Effector CD8-positive, alpha-beta T cell (primary cell): ENCODE measurements around the gene KANK4.

ENCODE experiments used
- DNase-seq: peaks from one replicate; lab custom pipeline; 2025; lab: John Stamatoyannopoulos, UW

Gene KANK4

GRCh38 chr1:62336995-62337705 lies 17.9 kb upstream of the KANK4 start:
- no peak for DNase-seq

- DNase-seq: no peak
Measured at GRCh38 chr1:62336638-62336994, 17.4 kb upstream of the KANK4 start.

GRCh38 chr1:62335656-62336055 lies 16.4 kb upstream of the KANK4 start:
- no peak for DNase-seq

GRCh38 chr1:62334434-62334985 lies 15.3 kb upstream of the KANK4 start:
- no peak for DNase-seq

GRCh38 chr1:62333441-62333840 lies 14.2 kb upstream of the KANK4 start:
- no peak for DNase-seq

GRCh38 chr1:62327360-62328055 lies 8.3 kb upstream of the KANK4 start:
- DNase-seq: no peak

GRCh38 chr1:62325681-62326080 lies 6.4 kb upstream of the KANK4 start:
- no peak for DNase-seq

- no peak for DNase-seq
Measured at GRCh38 chr1:62325081-62325480, 5.8 kb upstream of the KANK4 start.

- no peak for DNase-seq
Measured at GRCh38 chr1:62321446-62321845, 2.2 kb upstream of the KANK4 start.

GRCh38 chr1:62318320-62318755 lies 896 bp downstream of the KANK4 start:
- no peak for DNase-seq

- DNase-seq: no peak
Measured at GRCh38 chr1:62317021-62317768, 2.0 kb downstream of the KANK4 start.

- DNase-seq: no peak
Measured at GRCh38 chr1:62316135-62316534, 3.1 kb downstream of the KANK4 start.

- no peak for DNase-seq
Measured at GRCh38 chr1:62315387-62315786, 3.8 kb downstream of the KANK4 start.

- DNase-seq: no peak
Measured at GRCh38 chr1:62314454-62315350, 4.5 kb downstream of the KANK4 start.

GRCh38 chr1:62312698-62313097 lies 6.5 kb downstream of the KANK4 start:
- no peak for DNase-seq

- no peak for DNase-seq
Measured at GRCh38 chr1:62311473-62311943, 7.7 kb downstream of the KANK4 start.

- DNase-seq: no peak
Measured at GRCh38 chr1:62309906-62310305, 9.3 kb downstream of the KANK4 start.

GRCh38 chr1:62308606-62309005 lies 10.6 kb downstream of the KANK4 start:
- no peak for DNase-seq

- no peak for DNase-seq
Measured at GRCh38 chr1:62307895-62308492, 11.2 kb downstream of the KANK4 start.

- no peak for DNase-seq
Measured at GRCh38 chr1:62307446-62307845, 11.8 kb downstream of the KANK4 start.

- no peak for DNase-seq
Measured at GRCh38 chr1:62306065-62306464, 13.2 kb downstream of the KANK4 start.
